Sigmoid colon (tissue), 4 donors: ENCODE results near the gene MYO18B.

Source experiments
- EP300 ChIP-seq, 4 donors: sonication (generic); formaldehyde crosslinking; IDR thresholded peaks; one replicate each; pipeline ENCODE4 v1.6.1; 2017; ENCODE audit warnings: antibody characterized with exemption in 4 of 4
- POLR2A ChIP-seq, 2 donors: fragments of 450-650 bp; IDR thresholded peaks; one replicate each; pipeline ENCODE4 v1.6.1; 2016; ENCODE audit warnings: antibody characterized with exemption in 2 of 2, mild to moderate bottlenecking in 2 of 2, moderate library complexity in 2 of 2
- POLR2AphosphoS5 ChIP-seq, 4 donors: sonication (generic); formaldehyde crosslinking; IDR thresholded peaks; one replicate each; pipeline ENCODE4 v1.6.1; 2017; ENCODE audit warnings: antibody characterized with exemption in 4 of 4
- TF ChIP-seq, protein P1 (sequence below), 4 experiments: fragments of 450-650 bp in 3 of 4; fragments of 200-600 bp in 1 of 4; IDR thresholded peaks; one replicate each; pipeline ENCODE4 v1.5.1; 2016 to 2019; ENCODE audit warnings: antibody characterized with exemption in 4 of 4, mild to moderate bottlenecking in 3 of 4, moderate library complexity in 2 of 4

DNA sequence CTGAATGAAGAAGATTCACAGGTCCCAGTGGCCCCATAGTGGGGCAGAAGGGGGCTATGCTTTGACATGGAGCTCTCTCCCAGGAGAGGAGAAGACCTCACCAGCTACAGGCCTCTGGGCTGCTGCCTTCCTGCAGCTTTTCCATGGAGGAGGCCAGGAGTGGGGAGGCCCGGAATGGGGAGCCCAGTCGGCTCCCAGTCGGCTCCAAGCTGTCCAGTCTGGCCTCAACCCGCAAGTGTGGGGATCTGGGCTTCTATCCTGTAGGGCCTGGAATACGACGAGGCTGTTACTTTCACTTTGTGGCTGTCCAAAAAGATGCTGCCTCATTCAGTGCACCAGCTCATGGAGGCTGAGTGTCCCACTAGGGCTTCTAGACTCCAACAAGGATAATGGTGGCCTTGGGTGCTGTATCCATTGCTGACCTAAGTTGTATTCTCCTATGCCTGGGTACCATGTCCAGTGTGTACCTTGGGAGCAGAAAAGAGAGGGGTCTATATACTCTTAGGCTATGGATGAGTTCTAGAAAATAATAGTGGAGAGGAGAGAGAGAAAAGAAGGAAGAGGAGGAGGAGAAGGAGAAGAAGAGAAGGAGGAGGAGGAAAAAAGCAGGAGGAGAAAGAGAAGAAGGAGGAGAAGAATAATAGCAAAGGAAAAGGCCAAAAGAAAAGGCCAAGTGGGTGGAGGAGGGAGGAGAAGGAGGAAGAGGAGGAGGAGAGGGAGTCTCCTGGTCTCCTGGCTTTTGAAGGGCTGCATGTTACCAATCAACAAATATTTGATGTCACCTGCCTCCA lies 1.1 kb downstream of the MYO18B start:
- TF ChIP-seq, protein P1, sequence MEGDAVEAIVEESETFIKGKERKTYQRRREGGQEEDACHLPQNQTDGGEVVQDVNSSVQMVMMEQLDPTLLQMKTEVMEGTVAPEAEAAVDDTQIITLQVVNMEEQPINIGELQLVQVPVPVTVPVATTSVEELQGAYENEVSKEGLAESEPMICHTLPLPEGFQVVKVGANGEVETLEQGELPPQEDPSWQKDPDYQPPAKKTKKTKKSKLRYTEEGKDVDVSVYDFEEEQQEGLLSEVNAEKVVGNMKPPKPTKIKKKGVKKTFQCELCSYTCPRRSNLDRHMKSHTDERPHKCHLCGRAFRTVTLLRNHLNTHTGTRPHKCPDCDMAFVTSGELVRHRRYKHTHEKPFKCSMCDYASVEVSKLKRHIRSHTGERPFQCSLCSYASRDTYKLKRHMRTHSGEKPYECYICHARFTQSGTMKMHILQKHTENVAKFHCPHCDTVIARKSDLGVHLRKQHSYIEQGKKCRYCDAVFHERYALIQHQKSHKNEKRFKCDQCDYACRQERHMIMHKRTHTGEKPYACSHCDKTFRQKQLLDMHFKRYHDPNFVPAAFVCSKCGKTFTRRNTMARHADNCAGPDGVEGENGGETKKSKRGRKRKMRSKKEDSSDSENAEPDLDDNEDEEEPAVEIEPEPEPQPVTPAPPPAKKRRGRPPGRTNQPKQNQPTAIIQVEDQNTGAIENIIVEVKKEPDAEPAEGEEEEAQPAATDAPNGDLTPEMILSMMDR (IDR thresholded peaks at IDR 0.05): no peak
- TF ChIP-seq POLR2AphosphoS5 (IDR thresholded peaks at IDR 0.05) (no peak), EP300 (IDR thresholded peaks at IDR 0.05) (no peak), POLR2A (IDR thresholded peaks at IDR 0.05) (no peak)
